Effector memory CD4-positive, alpha-beta T cell (primary cell): ENCODE results near the gene PRRT1.
A peak's percentile ranks its signal among the peaks of the same experiment; 100 is the strongest.

ENCODE experiments used
- DNase-seq, 3 donors: peaks; one replicate each; pipeline ENCODE4 v3.0.0-alpha.2; 2020
- H3K27ac ChIP-seq: 2 replicates; pipeline ENCODE4 v1.7.0; 2013; ENCODE audit warnings: mild to moderate bottlenecking, low read length, moderate library complexity; ENCODE audit not compliant: insufficient read depth, poor library complexity, severe bottlenecking
- H3K27me3 ChIP-seq: replicated peaks from 2 replicates; pipeline ENCODE4 v1.7.0; 2013; ENCODE audit warnings: mild to moderate bottlenecking, low read length; ENCODE audit not compliant: insufficient read depth, control insufficient read depth, poor library complexity, severe bottlenecking
- H3K36me3 ChIP-seq: 2 replicates; pipeline ENCODE4 v1.7.0; 2013; ENCODE audit warnings: mild to moderate bottlenecking, low read length, moderate library complexity; ENCODE audit not compliant: control insufficient read depth, insufficient read depth
- H3K4me1 ChIP-seq: 2 replicates; pipeline ENCODE4 v1.7.0; 2013; ENCODE audit warnings: low read length, mild to moderate bottlenecking; ENCODE audit not compliant: control insufficient read depth, insufficient read depth, poor library complexity, severe bottlenecking
- H3K4me3 ChIP-seq: 2 replicates; pipeline ENCODE4 v1.7.0; 2013; ENCODE audit warnings: low read length, low read depth, mild to moderate bottlenecking; ENCODE audit not compliant: insufficient read depth, poor library complexity, severe bottlenecking
- H3K9me3 ChIP-seq: 2 replicates; pipeline ENCODE4 v1.7.0; 2013; ENCODE audit warnings: mild to moderate bottlenecking, low read length, moderate library complexity; ENCODE audit not compliant: control insufficient read depth

Gene PRRT1

DNA sequence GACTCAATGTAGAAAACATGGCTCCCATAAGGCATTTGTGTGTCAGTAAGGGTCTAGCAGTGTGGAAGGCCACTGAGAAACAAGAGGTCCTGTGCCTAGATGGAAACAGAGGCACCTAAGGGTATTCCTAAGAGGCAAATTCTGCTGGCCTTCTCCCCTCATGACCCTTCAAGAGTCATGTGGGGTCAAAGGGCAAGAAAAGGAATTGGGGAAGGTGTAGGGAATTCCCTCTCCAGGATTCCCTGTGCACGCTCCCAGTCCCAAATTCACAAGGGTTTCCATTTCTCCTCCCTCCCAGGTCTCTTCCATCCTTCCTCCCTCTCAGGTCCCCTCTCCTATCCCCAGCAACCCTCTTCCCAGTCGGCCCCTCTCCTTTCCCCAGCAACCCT lies 23.6 kb upstream of the PRRT1 start:
- no peak for DNase-seq
- peaks cover 5% of the 10 kb centered on the region for H3K36me3 ChIP-seq
- H3K4me3 ChIP-seq: peak overlapping the region; percentile 88
- no peaks in the 10 kb centered on the region for H3K9me3 ChIP-seq
- peak overlapping the region; percentile 95 for H3K27ac ChIP-seq
- peaks cover 33% of the 10 kb centered on the region for H3K4me1 ChIP-seq
- H3K27me3 ChIP-seq: no peaks in the 10 kb centered on the region

DNA sequence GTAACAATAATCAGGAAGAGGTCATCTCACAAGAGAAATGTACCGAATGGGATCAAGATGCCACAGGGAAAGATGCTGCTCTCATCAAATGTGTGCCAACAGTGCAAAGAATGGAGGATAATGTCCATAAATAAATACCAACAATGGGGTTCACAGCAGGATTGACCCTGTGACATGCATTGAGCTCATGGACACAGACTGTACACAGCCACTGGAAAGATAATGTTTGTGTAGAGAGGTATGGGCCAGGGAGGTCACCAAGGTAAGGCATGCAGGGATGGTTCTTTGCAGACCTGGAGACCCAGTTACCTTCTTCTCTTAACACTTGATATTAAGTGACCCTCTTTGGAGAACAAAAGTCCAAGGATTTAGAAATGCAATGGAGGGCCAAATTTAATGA lies 22.7 kb upstream of the PRRT1 start:
- H3K36me3 ChIP-seq: peaks cover 12% of the 10 kb centered on the region
- no peaks in the 10 kb centered on the region for H3K9me3 ChIP-seq
- H3K27me3 ChIP-seq: no peaks in the 10 kb centered on the region
- H3K27ac ChIP-seq: no peak overlapping the region
- H3K4me3 ChIP-seq: no peak overlapping the region
- H3K4me1 ChIP-seq: peaks cover 33% of the 10 kb centered on the region
- no peak for DNase-seq

DNA sequence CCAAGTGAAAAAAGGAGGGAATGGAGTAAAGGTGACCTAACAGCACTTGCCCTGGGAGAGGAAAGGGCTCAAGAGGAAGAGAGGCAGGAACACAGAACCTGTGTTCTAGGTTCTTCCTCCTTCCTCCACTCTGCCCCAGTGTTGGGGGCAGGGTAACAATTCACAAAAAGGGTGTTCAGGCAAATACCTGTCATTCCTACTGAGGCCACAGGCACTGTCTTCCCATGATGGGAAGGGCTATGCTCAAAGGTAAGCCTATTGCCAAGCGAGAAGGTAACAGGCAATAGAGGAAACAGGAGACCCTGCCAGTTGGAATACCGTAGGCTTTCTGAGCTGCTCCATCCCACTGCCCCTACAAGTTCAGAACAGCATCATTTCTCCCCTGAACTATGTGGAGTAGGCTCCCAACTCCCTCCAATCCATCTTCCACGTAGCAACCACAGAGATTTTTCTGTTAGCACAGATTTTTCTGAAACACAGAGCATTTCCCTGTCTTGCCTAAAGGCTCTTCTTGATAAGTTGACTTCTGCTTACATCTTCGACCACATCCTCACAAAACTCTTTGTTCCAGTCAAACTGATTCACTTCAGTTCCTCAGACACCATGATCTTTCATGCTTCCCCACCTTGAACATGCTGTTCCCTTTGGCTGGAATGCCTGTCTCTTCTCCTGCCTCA lies 21.4 kb upstream of the PRRT1 start:
- no peak for DNase-seq
- no peaks in the 10 kb centered on the region for H3K27me3 ChIP-seq
- H3K36me3 ChIP-seq: peaks cover 19% of the 10 kb centered on the region
- peaks cover 28% of the 10 kb centered on the region for H3K4me1 ChIP-seq
- no peaks in the 10 kb centered on the region for H3K9me3 ChIP-seq
- no peak overlapping the region for H3K4me3 ChIP-seq
- no peak overlapping the region for H3K27ac ChIP-seq

DNA sequence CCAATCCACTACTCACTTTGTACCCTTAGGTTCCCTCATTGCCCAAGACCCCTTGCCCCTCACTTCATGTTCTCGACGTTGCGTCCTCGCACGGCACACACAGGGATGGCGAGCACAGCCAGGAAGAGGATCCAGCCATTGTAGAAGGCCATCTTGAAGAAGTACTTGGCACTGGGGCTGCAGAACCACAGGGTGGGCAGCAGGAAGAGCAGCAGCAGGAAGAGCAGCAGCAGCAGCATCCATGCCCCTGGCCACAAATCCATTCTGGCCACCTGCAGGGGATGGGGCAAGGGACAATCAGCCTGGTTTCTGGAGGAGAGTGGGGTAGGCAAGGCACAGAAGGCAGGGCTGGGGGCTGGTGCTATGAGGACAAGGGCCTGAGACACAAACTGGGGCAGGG lies 19.5 kb upstream of the PRRT1 start:
- Histone ChIP-seq H3K36me3 (peaks cover 23% of the 10 kb centered on the region), H3K4me3 (no peak overlapping the region), H3K27me3 (no peaks in the 10 kb centered on the region), H3K9me3 (no peaks in the 10 kb centered on the region), H3K27ac (no peak overlapping the region), H3K4me1 (peaks cover 14% of the 10 kb centered on the region)
- DNase-seq: no peak

- Histone ChIP-seq H3K36me3 (peaks cover 23% of the 10 kb centered on the region), H3K9me3 (no peaks in the 10 kb centered on the region), H3K4me1 (peaks cover 8% of the 10 kb centered on the region), H3K27ac (no peak overlapping the region), H3K27me3 (no peaks in the 10 kb centered on the region), H3K4me3 (no peak overlapping the region)
- DNase-seq: no peak
Measured at GRCh38 chr6:32170294-32170693, 18.6 kb upstream of the PRRT1 start.

DNA sequence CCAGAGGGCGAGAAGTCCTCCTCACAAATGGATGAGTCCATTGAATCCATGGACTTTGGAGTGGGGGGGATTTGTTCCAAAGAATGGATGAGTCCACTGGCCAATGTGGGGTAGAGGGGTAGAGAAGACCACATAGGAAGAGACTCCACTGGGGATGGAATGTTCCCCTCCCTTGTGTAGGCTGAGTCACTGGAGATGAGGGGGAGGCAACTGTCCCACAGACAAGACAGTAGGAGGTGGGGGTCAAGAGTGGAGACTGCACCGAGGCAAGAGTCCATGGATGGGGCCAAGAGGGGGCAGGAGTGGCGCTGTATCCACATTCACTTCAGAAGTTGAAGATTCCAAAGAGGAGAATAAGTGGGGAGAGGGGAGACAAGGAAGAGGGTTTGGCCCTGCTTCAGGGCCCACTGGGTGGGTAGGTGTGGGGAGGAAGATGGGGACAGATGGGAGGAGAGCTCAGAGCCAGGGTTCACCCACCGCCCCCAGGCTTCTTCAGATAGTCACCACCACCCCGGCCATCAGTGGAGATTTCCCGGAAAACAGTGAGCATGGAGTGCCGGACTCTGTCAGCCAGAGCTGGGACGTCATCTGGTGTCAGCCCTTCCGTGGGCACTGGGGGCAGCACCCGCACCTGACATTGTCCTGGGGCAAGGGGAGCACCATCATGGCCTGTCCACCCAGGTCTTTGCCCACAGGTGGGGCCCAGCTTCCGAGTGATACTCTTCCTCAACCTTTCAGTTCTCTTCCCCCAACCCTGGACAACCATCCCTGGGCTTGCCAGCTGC lies 17.3 kb upstream of the PRRT1 start:
- H3K27me3 ChIP-seq: no peaks in the 10 kb centered on the region
- DNase-seq: no peak
- peaks cover 3% of the 10 kb centered on the region for H3K4me1 ChIP-seq
- H3K36me3 ChIP-seq: peaks cover 23% of the 10 kb centered on the region
- no peak overlapping the region for H3K4me3 ChIP-seq
- no peaks in the 10 kb centered on the region for H3K9me3 ChIP-seq
- H3K27ac ChIP-seq: no peak overlapping the region

DNA sequence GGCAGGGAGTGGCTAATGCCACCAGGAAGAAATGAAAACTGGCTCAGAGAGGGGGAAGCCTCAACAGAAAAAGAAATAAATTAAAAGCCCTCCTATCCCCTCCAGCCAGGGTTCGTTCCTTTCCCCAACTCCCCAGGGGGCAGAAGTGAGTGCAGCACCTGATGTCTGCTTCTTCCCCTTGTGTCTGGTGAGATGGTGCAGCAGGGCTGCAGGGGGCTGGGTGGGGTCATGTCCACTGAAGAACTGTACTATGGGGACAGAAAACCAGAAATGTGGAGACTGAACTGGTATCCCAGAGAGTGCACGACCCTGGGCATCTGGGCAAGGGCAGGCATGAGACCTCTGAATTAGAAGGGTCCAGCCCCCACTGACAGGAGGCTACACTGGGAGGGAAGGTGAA lies 16.6 kb upstream of the PRRT1 start:
- Histone ChIP-seq H3K4me1 (peaks cover 3% of the 10 kb centered on the region), H3K4me3 (no peak overlapping the region), H3K27me3 (no peaks in the 10 kb centered on the region), H3K36me3 (peaks cover 23% of the 10 kb centered on the region), H3K27ac (no peak overlapping the region), H3K9me3 (no peaks in the 10 kb centered on the region)
- DNase-seq: no peak

GRCh38 chr6:32167761-32168262 lies 16.1 kb upstream of the PRRT1 start:
- H3K4me3 ChIP-seq: no peak overlapping the region
- DNase-seq: no peak
- no peak overlapping the region for H3K27ac ChIP-seq
- H3K27me3 ChIP-seq: no peaks in the 10 kb centered on the region
- H3K4me1 ChIP-seq: peaks cover 3% of the 10 kb centered on the region
- no peaks in the 10 kb centered on the region for H3K9me3 ChIP-seq
- H3K36me3 ChIP-seq: peaks cover 23% of the 10 kb centered on the region

- no peak for DNase-seq
- H3K36me3 ChIP-seq: peaks cover 23% of the 10 kb centered on the region
- no peak overlapping the region for H3K27ac ChIP-seq
- H3K27me3 ChIP-seq: no peaks in the 10 kb centered on the region
- peaks cover 3% of the 10 kb centered on the region for H3K4me1 ChIP-seq
- H3K9me3 ChIP-seq: no peaks in the 10 kb centered on the region
- no peak overlapping the region for H3K4me3 ChIP-seq
Measured at GRCh38 chr6:32167154-32167760, 15.5 kb upstream of the PRRT1 start.
